Neural cell (in vitro differentiated cells): ENCODE data around the gene HPCAL4. TPM values are rescaled to one million over a fixed set of nuclear protein-coding genes. Genes with fewer than 3 reads are reported as not detected.

Source experiments
- H2AFZ ChIP-seq: fragments of 200-600, 300-800 bp; sonication (generic), shearing (Covaris generic); 2 replicates; pipeline ENCODE4 v1.6.0; 2014; ENCODE audit warnings: low read depth, mild to moderate bottlenecking, antibody characterized with exemption, low read length, moderate library complexity
- H3F3A ChIP-seq: fragments of 200-600 bp; shearing (Covaris generic); 2 replicates; pipeline ENCODE4 v1.6.1; 2016; ENCODE audit warnings: mild to moderate bottlenecking, moderate library complexity, mixed read lengths, antibody characterized with exemption, low read length; ENCODE audit not compliant: insufficient read depth, poor library complexity, severe bottlenecking
- H3K27ac ChIP-seq: fragments of 200-600, 300-800 bp; sonication (generic), shearing (Covaris generic); 2 replicates; pipeline ENCODE4 v1.5.1; 2014; ENCODE audit warnings: mild to moderate bottlenecking, low read length, moderate library complexity
- H3K27me3 ChIP-seq: fragments of 300-800, 200-600 bp; sonication (generic), shearing (Covaris generic); 2 replicates; pipeline ENCODE4 v1.6.0; 2014; ENCODE audit warnings: mild to moderate bottlenecking, low read depth, low read length, moderate library complexity; ENCODE audit not compliant: insufficient read depth
- H3K36me3 ChIP-seq: fragments of 300-800, 200-600 bp; sonication (generic), shearing (Covaris generic); 2 replicates; pipeline ENCODE4 v1.5.1; 2014; ENCODE audit warnings: mild to moderate bottlenecking, antibody characterized with exemption, low read length, moderate library complexity; ENCODE audit not compliant: insufficient read depth
- H3K4me2 ChIP-seq: fragments of 300-800, 200-600 bp; sonication (generic), shearing (Covaris generic); 2 replicates; pipeline ENCODE4 v1.6.0; 2014; ENCODE audit warnings: mild to moderate bottlenecking, low read length
- H3K4me3 ChIP-seq: fragments of 300-800, 200-600 bp; sonication (generic), shearing (Covaris generic); 2 replicates; pipeline ENCODE4 v1.5.1; 2014; ENCODE audit warnings: mild to moderate bottlenecking, low read length, moderate library complexity
- H3K79me2 ChIP-seq: fragments of 200-600 bp; shearing (Covaris generic); replicated peaks from 2 replicates; pipeline ENCODE4 v1.6.0; 2014; ENCODE audit warnings: mild to moderate bottlenecking, low read length, moderate library complexity; ENCODE audit not compliant: insufficient read depth
- H3K9ac ChIP-seq: fragments of 300-800, 200-600 bp; sonication (generic), shearing (Covaris generic); 2 replicates; pipeline ENCODE4 v1.6.1; 2016; ENCODE audit warnings: mild to moderate bottlenecking, low read length, mixed read lengths
- H3K9me2 ChIP-seq: fragments of 200-600 bp; shearing (Covaris generic); 2 replicates; pipeline ENCODE4 v1.6.1; 2016; ENCODE audit warnings: mild to moderate bottlenecking, low read length, mixed read lengths; ENCODE audit not compliant: insufficient read depth
- H3K9me3 ChIP-seq: fragments of 200-600, 300-800 bp; sonication (generic), shearing (Covaris generic); 2 replicates; pipeline ENCODE4 v1.6.1; 2016; ENCODE audit warnings: mild to moderate bottlenecking, mixed run types, low read length, moderate library complexity, mixed read lengths
- H4K20me1 ChIP-seq: fragments of 200-600 bp; shearing (Covaris generic); 2 replicates; pipeline ENCODE4 v1.6.1; 2016; ENCODE audit warnings: mild to moderate bottlenecking, mixed run types; ENCODE audit not compliant: insufficient read depth
- EP300 ChIP-seq: fragments of 450-650 bp; conservative IDR thresholded peaks from 2 replicates; pipeline ENCODE4 v1.6.1; 2014; ENCODE audit warnings: antibody characterized with exemption, mild to moderate bottlenecking, moderate library complexity; ENCODE audit not compliant: poor library complexity, severe bottlenecking
- EZH2 ChIP-seq: fragments of 200-600, 300-800 bp; shearing (Covaris generic), sonication (generic); IDR thresholded peaks from 2 replicates; pipeline ENCODE4 v1.6.1; 2014; ENCODE audit warnings: antibody characterized with exemption, low read length, borderline replicate concordance, mild to moderate bottlenecking; ENCODE audit not compliant: insufficient read depth, poor library complexity, severe bottlenecking
- MXI1 ChIP-seq: fragments of 450-650 bp; conservative IDR thresholded peaks from 2 replicates; pipeline ENCODE4 v1.6.1; 2014; ENCODE audit warnings: antibody characterized with exemption, mild to moderate bottlenecking; ENCODE audit not compliant: poor library complexity, severe bottlenecking
- POLR2AphosphoS5 ChIP-seq: IDR thresholded peaks from 2 replicates; pipeline ENCODE4 v1.6.1; 2012
- RAD21 ChIP-seq: fragments of 450-650 bp; conservative IDR thresholded peaks from 2 replicates; pipeline ENCODE4 v1.6.1; 2014; ENCODE audit warnings: antibody characterized with exemption, mild to moderate bottlenecking, moderate library complexity
- SMC3 ChIP-seq: fragments of 450-650 bp; conservative IDR thresholded peaks from 2 replicates; pipeline ENCODE4 v1.6.1; 2014; ENCODE audit warnings: antibody characterized with exemption, mild to moderate bottlenecking, moderate library complexity; ENCODE audit not compliant: poor library complexity
- TAF1 ChIP-seq: IDR thresholded peaks from 2 replicates; pipeline ENCODE4 v1.6.1; 2012; ENCODE audit warnings: low read depth
- polyA plus RNA-seq: library from polyadenylated mRNA; depleted of rRNA; stranded (reverse); fragments of >200 nt; gene quantifications from 2 replicates; pipeline ENCODE4 v1.2.3, GENCODE V29; 2014
- TF ChIP-seq, protein P1 (sequence below): IDR thresholded peaks from 2 replicates; pipeline ENCODE4 v1.6.1; 2012; ENCODE audit warnings: borderline replicate concordance
- TF ChIP-seq, protein P2 (sequence below): fragments of 450-650 bp; IDR thresholded peaks from 2 replicates; pipeline ENCODE4 v1.5.1; 2014; ENCODE audit warnings: antibody characterized with exemption, mild to moderate bottlenecking, moderate library complexity; ENCODE audit not compliant: poor library complexity, severe bottlenecking

HPCAL4 gene
- polyA plus RNA-seq, 1 donor from 2014 or later, result 53.2 TPM

DNA sequence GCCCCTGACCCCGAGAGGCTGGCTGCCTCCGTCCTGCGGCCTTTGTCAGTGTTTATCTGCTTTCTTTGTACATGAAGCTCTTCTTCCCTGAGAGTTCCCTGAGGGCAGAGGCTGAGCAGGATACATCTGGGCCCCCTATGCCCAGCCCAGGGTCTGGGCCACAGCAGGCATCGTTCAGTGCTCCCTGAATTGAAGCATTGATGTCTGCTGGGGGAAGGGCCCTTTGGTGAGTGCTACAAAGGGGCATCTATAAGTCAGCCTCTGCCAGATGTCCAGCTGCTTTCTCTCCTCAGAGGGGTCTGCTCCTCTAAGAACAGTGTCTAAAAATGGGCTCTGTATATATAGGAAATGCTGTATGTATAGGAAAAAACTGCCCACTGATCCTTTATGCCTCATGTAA, 53.9 kb downstream of the HPCAL4 start:
- Histone ChIP-seq H3K4me3 (no peak overlapping the region), H3K79me2 (no peaks in the 10 kb centered on the region), H4K20me1 (no peaks in the 10 kb centered on the region), H3K27me3 (peaks cover 50% of the 10 kb centered on the region), H3K36me3 (no peaks in the 10 kb centered on the region), H3K9me3 (no peaks in the 10 kb centered on the region), H3K4me2 (no peak overlapping the region), H3K27ac (no peak overlapping the region), H3K9ac (no peak overlapping the region), H3K9me2 (no peaks in the 10 kb centered on the region), H2AFZ (no peak overlapping the region), H3F3A (no peaks in the 10 kb centered on the region)
- no peak for TF ChIP-seq EP300

DNA sequence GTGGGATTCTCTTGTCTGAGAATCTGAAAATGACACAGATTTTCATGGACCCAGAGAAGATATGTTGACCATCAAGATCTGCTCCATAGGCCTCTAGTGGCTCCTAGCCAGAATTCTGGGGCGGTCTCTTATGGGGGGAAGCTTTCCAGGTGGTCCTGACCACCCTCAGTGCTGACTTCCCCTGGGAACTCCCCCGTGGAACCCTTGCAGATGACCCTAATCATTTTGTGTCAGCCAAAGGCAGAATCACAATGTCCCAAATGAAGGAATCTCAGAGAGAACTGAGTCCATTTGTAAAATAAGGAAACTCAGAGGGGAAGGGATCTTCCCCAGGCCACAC, 55.4 kb downstream of the HPCAL4 start:
- no peaks in the 10 kb centered on the region for H3K9me2 ChIP-seq
- no peak overlapping the region for H3K4me3 ChIP-seq
- H3K79me2 ChIP-seq, result no peaks in the 10 kb centered on the region
- H3K36me3 ChIP-seq, result no peaks in the 10 kb centered on the region
- H3K4me2 ChIP-seq, result no peak overlapping the region
- no peak for TF ChIP-seq EZH2
- no peak for TF ChIP-seq POLR2AphosphoS5
- TF ChIP-seq, protein P1, sequence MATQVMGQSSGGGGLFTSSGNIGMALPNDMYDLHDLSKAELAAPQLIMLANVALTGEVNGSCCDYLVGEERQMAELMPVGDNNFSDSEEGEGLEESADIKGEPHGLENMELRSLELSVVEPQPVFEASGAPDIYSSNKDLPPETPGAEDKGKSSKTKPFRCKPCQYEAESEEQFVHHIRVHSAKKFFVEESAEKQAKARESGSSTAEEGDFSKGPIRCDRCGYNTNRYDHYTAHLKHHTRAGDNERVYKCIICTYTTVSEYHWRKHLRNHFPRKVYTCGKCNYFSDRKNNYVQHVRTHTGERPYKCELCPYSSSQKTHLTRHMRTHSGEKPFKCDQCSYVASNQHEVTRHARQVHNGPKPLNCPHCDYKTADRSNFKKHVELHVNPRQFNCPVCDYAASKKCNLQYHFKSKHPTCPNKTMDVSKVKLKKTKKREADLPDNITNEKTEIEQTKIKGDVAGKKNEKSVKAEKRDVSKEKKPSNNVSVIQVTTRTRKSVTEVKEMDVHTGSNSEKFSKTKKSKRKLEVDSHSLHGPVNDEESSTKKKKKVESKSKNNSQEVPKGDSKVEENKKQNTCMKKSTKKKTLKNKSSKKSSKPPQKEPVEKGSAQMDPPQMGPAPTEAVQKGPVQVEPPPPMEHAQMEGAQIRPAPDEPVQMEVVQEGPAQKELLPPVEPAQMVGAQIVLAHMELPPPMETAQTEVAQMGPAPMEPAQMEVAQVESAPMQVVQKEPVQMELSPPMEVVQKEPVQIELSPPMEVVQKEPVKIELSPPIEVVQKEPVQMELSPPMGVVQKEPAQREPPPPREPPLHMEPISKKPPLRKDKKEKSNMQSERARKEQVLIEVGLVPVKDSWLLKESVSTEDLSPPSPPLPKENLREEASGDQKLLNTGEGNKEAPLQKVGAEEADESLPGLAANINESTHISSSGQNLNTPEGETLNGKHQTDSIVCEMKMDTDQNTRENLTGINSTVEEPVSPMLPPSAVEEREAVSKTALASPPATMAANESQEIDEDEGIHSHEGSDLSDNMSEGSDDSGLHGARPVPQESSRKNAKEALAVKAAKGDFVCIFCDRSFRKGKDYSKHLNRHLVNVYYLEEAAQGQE, result no peak
- TF ChIP-seq, protein P2, sequence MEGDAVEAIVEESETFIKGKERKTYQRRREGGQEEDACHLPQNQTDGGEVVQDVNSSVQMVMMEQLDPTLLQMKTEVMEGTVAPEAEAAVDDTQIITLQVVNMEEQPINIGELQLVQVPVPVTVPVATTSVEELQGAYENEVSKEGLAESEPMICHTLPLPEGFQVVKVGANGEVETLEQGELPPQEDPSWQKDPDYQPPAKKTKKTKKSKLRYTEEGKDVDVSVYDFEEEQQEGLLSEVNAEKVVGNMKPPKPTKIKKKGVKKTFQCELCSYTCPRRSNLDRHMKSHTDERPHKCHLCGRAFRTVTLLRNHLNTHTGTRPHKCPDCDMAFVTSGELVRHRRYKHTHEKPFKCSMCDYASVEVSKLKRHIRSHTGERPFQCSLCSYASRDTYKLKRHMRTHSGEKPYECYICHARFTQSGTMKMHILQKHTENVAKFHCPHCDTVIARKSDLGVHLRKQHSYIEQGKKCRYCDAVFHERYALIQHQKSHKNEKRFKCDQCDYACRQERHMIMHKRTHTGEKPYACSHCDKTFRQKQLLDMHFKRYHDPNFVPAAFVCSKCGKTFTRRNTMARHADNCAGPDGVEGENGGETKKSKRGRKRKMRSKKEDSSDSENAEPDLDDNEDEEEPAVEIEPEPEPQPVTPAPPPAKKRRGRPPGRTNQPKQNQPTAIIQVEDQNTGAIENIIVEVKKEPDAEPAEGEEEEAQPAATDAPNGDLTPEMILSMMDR, result no peak
- no peak for TF ChIP-seq EP300
- no peak for TF ChIP-seq TAF1
- TF ChIP-seq MXI1, result no peak
- no peak overlapping the region for H3K27ac ChIP-seq
- H2AFZ ChIP-seq, result no peak overlapping the region
- H3K9ac ChIP-seq, result no peak overlapping the region
- peaks cover 55% of the 10 kb centered on the region for H3K27me3 ChIP-seq
- H3F3A ChIP-seq, result no peaks in the 10 kb centered on the region
- no peaks in the 10 kb centered on the region for H3K9me3 ChIP-seq
- no peaks in the 10 kb centered on the region for H4K20me1 ChIP-seq

DNA sequence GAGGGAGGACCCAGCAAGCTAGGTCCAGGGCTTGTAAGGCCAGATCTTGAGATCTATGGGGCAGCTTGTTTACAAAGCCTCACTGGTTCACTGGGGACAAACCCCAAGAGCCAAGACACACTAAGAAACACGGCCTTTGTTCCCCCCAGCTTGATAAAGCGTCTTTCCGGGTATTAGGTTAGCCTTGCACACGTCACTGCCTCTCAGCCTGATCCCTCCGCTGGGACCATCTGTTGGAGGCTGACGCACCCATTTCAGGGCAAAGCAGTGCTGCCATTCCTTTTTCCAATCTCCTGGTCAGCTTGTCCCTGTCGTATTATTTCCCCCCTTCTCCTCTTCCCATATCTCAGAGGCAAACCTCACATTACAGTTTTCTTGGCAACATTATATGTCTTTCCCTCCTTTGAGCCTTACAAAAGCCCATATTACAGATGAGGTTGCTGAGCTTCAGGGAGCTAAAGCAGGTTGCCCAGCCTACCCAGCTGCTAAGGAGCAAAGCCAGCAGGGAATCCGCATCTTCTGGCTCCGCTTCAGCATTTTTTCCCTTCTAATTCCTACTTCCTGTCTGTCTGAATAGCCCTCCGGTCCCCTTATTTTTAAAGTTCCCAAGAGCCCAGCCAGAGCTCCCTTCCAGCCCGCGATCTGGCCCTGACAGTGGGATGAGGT, 55.9 kb downstream of the HPCAL4 start:
- no peak for TF ChIP-seq SMC3
- TF ChIP-seq, protein P1, result no peak
- no peak for TF ChIP-seq EP300
- TF ChIP-seq MXI1, result no peak
- no peak for TF ChIP-seq RAD21
- no peak for TF ChIP-seq EZH2
- no peak for TF ChIP-seq TAF1
- TF ChIP-seq, protein P2, result no peak
- no peak for TF ChIP-seq POLR2AphosphoS5
- H3F3A ChIP-seq, result no peaks in the 10 kb centered on the region
- no peak overlapping the region for H2AFZ ChIP-seq
- H3K9ac ChIP-seq, result no peak overlapping the region
- no peak overlapping the region for H3K27ac ChIP-seq
- no peaks in the 10 kb centered on the region for H3K9me2 ChIP-seq
- no peak overlapping the region for H3K4me3 ChIP-seq
- no peaks in the 10 kb centered on the region for H3K36me3 ChIP-seq
- no peaks in the 10 kb centered on the region for H3K9me3 ChIP-seq
- H4K20me1 ChIP-seq, result no peaks in the 10 kb centered on the region
- H3K79me2 ChIP-seq, result no peaks in the 10 kb centered on the region
- H3K27me3 ChIP-seq, result peaks cover 49% of the 10 kb centered on the region
- no peak overlapping the region for H3K4me2 ChIP-seq
